HepG2 (cell line): ENCODE data around the gene ZNF773. TPM values are rescaled to one million over a fixed set of nuclear protein-coding genes. Genes with fewer than 3 reads are reported as not detected.

ENCODE experiments used
- ADNP ChIP-seq: sonication (generic); formaldehyde crosslinking; IDR thresholded peaks from 2 replicates; pipeline ENCODE4 v1.4.0; 2020; ENCODE audit warnings: missing genetic modification reagents
- CHD2 ChIP-seq: IDR thresholded peaks from 2 replicates; pipeline ENCODE4 v1.6.1; 2011; ENCODE audit warnings: low read depth, low read length, improper control_type of control experiment
- CSRNP2 ChIP-seq: sonication (generic); formaldehyde crosslinking; conservative IDR thresholded peaks from 2 replicates; pipeline ENCODE4 v1.8.0; 2022; ENCODE audit warnings: low read depth, missing genetic modification reagents
- CTCF ChIP-seq: sonication (generic); formaldehyde crosslinking; IDR thresholded peaks from 2 replicates; pipeline ENCODE4 v1.5.0; 2020; ENCODE audit warnings: mild to moderate bottlenecking, missing genetic modification reagents, moderate library complexity
- E2F5 ChIP-seq: sonication (generic); formaldehyde crosslinking; conservative IDR thresholded peaks from 2 replicates; pipeline ENCODE4 v1.4.0; 2020; ENCODE audit warnings: missing genetic modification reagents
- FOXP1 ChIP-seq, 2 experiments: fragments of 450-650 bp in 1 of 2; IDR thresholded peaks; 2 replicates each; pipeline ENCODE4 v1.6.1; 2017 to 2018; ENCODE audit warnings: antibody characterized with exemption in 1 of 2
- HCFC1 ChIP-seq: fragments of 150-350 bp; IDR thresholded peaks from 2 replicates; pipeline ENCODE4 v1.6.1; 2014; ENCODE audit warnings: low read depth, low read length
- MXD3 ChIP-seq: IDR thresholded peaks from 2 replicates; pipeline ENCODE4 v1.6.1; 2016; ENCODE audit warnings: mild to moderate bottlenecking, missing biosample characterization, missing genetic modification reagents
- NFKBIZ ChIP-seq: IDR thresholded peaks from 2 replicates; pipeline ENCODE4 v1.6.1; 2018; ENCODE audit warnings: missing genetic modification reagents, missing compliant biosample characterization
- PHF21A ChIP-seq: sonication (generic); formaldehyde crosslinking; IDR thresholded peaks from 2 replicates; pipeline ENCODE4 v1.5.0; 2020; ENCODE audit warnings: mild to moderate bottlenecking, missing genetic modification reagents
- SIX1 ChIP-seq: sonication (generic); formaldehyde crosslinking; IDR thresholded peaks from 2 replicates; pipeline ENCODE4 v1.4.0; 2020; ENCODE audit warnings: missing genetic modification reagents, borderline replicate concordance
- SMARCE1 ChIP-seq: fragments of 450-650 bp; IDR thresholded peaks from 2 replicates; pipeline ENCODE4 v1.6.1; 2017; ENCODE audit warnings: borderline replicate concordance
- SNAI1 ChIP-seq: sonication (generic); formaldehyde crosslinking; IDR thresholded peaks from 2 replicates; pipeline ENCODE4 v1.5.0; 2020; ENCODE audit warnings: mild to moderate bottlenecking, missing genetic modification reagents, borderline replicate concordance
- SSRP1 ChIP-seq: IDR thresholded peaks from 2 replicates; pipeline ENCODE4 v1.6.1; 2016; ENCODE audit warnings: control low read depth
- SUZ12 ChIP-seq: fragments of 150-350 bp; IDR thresholded peaks from 2 replicates; pipeline ENCODE4 v1.6.1; 2014; ENCODE audit warnings: low read depth, low read length
- ZBTB1 ChIP-seq: sonication (generic); formaldehyde crosslinking; IDR thresholded peaks from 2 replicates; pipeline ENCODE4 v1.4.0; 2020; ENCODE audit warnings: missing genetic modification reagents, borderline replicate concordance
- ZMYM3 ChIP-seq: sonication (generic); formaldehyde crosslinking; IDR thresholded peaks from 2 replicates; pipeline ENCODE4 v1.5.1; 2020; ENCODE audit warnings: mild to moderate bottlenecking, missing genetic modification reagents
- ZNF256 ChIP-seq: sonication (generic); formaldehyde crosslinking; conservative IDR thresholded peaks from 2 replicates; pipeline ENCODE4 v1.4.0; 2020; ENCODE audit warnings: missing genetic modification reagents
- ZSCAN29 ChIP-seq: sonication (generic); formaldehyde crosslinking; conservative IDR thresholded peaks from 2 replicates; pipeline ENCODE4 v1.4.0; 2020; ENCODE audit warnings: mild to moderate bottlenecking, missing genetic modification reagents
- polyA plus RNA-seq, 8 experiments: library from polyadenylated mRNA; depleted of rRNA in 3 of 8; stranded (reverse) in 7 of 8; unstranded in 1 of 8; fragments of >200 nt; fragmentation: Illumina TruSeq in 4 of 8; extraction: Trizol in 4 of 8; gene quantifications; 2 replicates each; pipeline versions ENCODE4 v1.2.1 to v1.2.3, GENCODE V29; 2011 to 2016; ENCODE audit warnings: low read depth in 4 of 8, missing spikeins in 1 of 8, mixed read lengths in 1 of 8; ENCODE audit not compliant: insufficient read depth in 1 of 8
- total RNA-seq, 5 experiments: library from RNA; depleted of rRNA; stranded (reverse); fragments of >200 nt; fragmentation: Illumina TruSeq; extraction: Trizol; gene quantifications; 2 replicates each; pipeline ENCODE4 v1.2.3, GENCODE V29; 2016; ENCODE audit warnings: low read depth in 1 of 5
- TF ChIP-seq, protein P1 (sequence below): sonication (generic); formaldehyde crosslinking; IDR thresholded peaks from 2 replicates; pipeline ENCODE4 v1.5.0; 2020; ENCODE audit warnings: mild to moderate bottlenecking, missing genetic modification reagents
- TF ChIP-seq, protein P2 (sequence below): sonication (generic); formaldehyde crosslinking; IDR thresholded peaks from 2 replicates; pipeline ENCODE4 v1.5.1; 2020; ENCODE audit warnings: mild to moderate bottlenecking, missing genetic modification reagents

ZNF773 gene
- total and polyA plus RNA-seq, 2 of the 13 experiments (the other 11 are each of a cell fraction or from before 2014, with no cell fraction given), result 5.7 to 6.7 TPM

- TF ChIP-seq CTCF (CRISPR knock-in tag) (peak; percentile 63), PHF21A (CRISPR knock-in tag) (no peak), SUZ12 (peak; percentile 68), SIX1 (CRISPR knock-in tag) (no peak), ZMYM3 (CRISPR knock-in tag) (no peak), SSRP1 (CRISPR knock-in tag) (no peak), NFKBIZ (CRISPR knock-in tag) (0 out of 2 replicates have a peak, but pooled peaks have one; percentile 55), ZSCAN29 (CRISPR knock-in tag) (no peak), ADNP (CRISPR knock-in tag) (no peak), SMARCE1 (no peak), HCFC1 (peak; percentile 88), CHD2 (no peak), CSRNP2 (CRISPR knock-in tag) (no peak), SNAI1 (CRISPR knock-in tag) (no peak), MXD3 (no peak; the same call in 1 of the 2 replicates), ZNF256 (CRISPR knock-in tag) (no peak), E2F5 (CRISPR knock-in tag) (no peak), ZBTB1 (CRISPR knock-in tag) (no peak), FOXP1 (IDR thresholded peaks at IDR 0.05) (no peak), FOXP1 (CRISPR knock-in tag; IDR thresholded peaks at IDR 0.05) (no peak)
- TF ChIP-seq, protein P1, sequence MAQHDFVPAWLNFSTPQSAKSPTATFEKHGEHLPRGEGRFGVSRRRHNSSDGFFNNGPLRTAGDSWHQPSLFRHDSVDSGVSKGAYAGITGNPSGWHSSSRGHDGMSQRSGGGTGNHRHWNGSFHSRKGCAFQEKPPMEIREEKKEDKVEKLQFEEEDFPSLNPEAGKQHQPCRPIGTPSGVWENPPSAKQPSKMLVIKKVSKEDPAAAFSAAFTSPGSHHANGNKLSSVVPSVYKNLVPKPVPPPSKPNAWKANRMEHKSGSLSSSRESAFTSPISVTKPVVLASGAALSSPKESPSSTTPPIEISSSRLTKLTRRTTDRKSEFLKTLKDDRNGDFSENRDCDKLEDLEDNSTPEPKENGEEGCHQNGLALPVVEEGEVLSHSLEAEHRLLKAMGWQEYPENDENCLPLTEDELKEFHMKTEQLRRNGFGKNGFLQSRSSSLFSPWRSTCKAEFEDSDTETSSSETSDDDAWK (CRISPR knock-in tag), result no peak
- TF ChIP-seq, protein P2, sequence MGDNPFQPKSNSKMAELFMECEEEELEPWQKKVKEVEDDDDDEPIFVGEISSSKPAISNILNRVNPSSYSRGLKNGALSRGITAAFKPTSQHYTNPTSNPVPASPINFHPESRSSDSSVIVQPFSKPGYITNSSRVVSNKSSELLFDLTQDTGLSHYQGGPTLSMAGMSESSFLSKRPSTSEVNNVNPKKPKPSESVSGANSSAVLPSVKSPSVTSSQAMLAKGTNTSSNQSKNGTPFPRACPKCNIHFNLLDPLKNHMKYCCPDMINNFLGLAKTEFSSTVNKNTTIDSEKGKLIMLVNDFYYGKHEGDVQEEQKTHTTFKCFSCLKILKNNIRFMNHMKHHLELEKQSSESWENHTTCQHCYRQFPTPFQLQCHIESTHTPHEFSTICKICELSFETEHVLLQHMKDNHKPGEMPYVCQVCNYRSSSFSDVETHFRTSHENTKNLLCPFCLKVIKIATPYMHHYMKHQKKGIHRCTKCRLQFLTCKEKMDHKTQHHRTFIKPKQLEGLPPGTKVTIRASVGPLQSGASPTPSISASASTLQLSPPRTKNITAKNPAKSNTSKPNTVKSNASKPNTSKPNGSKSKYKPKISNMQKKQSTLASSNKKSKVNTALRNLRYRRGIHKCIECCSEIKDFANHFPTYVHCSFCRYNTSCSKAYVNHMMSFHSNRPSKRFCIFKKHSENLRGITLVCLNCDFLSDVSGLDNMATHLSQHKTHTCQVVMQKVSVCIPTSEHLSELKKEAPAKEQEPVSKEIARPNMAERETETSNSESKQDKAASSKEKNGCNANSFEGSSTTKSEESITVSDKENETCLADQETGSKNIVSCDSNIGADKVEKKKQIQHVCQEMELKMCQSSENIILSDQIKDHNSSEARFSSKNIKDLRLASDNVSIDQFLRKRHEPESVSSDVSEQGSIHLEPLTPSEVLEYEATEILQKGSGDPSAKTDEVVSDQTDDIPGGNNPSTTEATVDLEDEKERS (CRISPR knock-in tag), result peak; percentile 73; the same call in 1 of the 2 replicates
Observed at GRCh38 chr19:57477191-57478008, 22.3 kb upstream of the ZNF773 start, which contains the start of gene ZNF772 (continued).
